ENCODE results near the gene DGKI.

DGKI gene

DNA sequence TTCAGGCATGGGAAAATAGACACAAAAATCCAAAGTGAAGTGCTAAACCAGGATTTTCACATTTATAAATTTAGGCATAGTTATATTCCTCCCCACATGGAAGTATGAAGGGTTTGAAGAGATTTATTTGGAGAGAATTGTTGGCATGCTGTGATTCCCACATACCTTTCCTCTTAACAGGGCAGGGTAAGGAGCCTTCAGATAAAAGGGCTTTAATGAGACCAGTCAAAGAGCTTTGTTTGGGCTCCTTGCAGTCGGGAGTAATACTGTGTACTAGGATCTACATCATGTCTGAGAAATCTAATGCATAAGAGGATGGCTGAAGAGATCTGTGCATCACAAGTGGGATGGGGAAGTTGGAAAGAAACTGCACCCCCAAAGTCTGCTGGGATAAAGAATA is 362.4 kb downstream of the DGKI start:
- Histone ChIP-seq H3K36me3 (ENCODE audit: control insufficient read depth, insufficient read depth, low read length) (no peaks in the 10 kb centered on the region), H3K9me3 (ENCODE audit: control insufficient read depth, insufficient read depth, low read length) (no peaks in the 10 kb centered on the region), H3K27me3 (ENCODE audit: control insufficient read depth, insufficient read depth, low read length) (no peaks in the 10 kb centered on the region), H3K4me3 (ENCODE audit: low read depth, low read length) (no peak overlapping the region), H3K4me1 (ENCODE audit: control insufficient read depth, insufficient read depth, low read length) (no peaks in the 10 kb centered on the region), H3K9ac (ENCODE audit: low read depth, low read length) (no peak overlapping the region)

DNA sequence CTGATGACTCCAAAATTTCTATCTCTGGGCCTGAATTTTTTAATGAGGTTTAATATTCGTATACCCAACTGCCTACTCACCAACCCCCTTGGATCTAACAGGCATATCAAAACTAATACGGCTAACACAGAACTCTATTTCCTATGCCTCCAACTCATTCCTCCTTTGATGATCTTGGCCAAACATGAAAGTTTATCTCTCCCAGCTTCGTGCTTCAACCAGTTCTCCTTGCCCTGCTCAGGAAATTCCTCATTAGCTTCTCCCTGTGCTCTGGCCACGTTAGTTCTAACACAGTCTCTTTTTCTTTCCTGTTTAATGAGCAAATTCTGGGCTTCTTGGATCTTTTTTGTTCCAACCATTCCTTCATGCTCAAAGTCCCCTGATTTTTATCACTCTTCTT is 364.3 kb downstream of the DGKI start:
- no peaks in the 10 kb centered on the region for H3K4me1 ChIP-seq (ENCODE audit: control insufficient read depth, insufficient read depth, low read length)
- H3K9me3 ChIP-seq (ENCODE audit: control insufficient read depth, insufficient read depth, low read length) = no peaks in the 10 kb centered on the region
- no peaks in the 10 kb centered on the region for H3K27me3 ChIP-seq (ENCODE audit: control insufficient read depth, insufficient read depth, low read length)
- H3K4me3 ChIP-seq (ENCODE audit: low read depth, low read length) = no peak overlapping the region
- H3K9ac ChIP-seq (ENCODE audit: low read depth, low read length) = no peak overlapping the region
- H3K36me3 ChIP-seq (ENCODE audit: control insufficient read depth, insufficient read depth, low read length) = no peaks in the 10 kb centered on the region

DNA sequence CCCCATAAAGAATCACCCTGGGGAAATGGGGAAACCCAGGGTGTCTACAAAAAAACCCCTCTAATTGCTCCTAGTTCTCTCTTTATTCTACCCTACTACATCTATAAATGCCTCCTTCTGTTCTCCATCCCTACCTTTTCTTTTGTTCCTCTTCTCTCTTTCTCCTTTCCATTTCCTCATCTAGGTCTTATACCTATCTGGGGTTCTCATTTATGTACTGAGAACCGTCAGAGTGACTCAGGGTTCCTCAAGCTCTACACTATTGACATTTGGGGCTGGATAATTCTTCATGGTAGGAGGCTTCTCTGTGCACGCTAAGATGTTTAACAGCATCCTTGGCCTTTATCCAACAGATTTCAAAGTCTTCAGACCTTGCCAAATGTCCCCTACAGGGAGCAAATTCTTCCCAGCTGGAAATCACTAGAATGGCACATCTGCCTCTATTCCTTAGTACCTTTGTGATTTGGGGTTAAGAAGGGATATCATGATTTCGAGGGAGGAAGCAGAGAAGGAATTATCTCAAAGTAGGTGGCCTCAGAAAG is 365.9 kb downstream of the DGKI start:
- H3K9ac ChIP-seq (ENCODE audit: low read depth, low read length) = no peak overlapping the region

DNA sequence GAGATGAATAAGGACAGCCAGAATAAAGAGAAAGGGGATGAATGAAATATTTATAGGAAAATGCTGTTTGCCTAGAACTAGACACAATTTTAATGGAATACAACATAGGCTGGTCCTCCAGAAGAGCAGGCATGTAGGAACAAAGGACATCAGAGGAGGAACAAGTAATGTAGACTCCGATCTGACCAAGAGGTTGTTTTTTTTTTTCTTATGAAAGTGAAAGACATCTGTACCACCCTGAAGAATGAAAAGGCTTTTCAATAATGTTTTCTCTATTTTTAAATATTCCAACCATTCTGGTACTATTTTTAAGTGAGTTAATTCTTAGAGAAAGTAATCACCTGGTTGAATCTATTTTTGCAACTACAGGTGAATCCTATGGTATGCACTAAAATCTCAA is 366.4 kb downstream of the DGKI start:
- Histone ChIP-seq H3K9me3 (ENCODE audit: control insufficient read depth, insufficient read depth, low read length) (no peaks in the 10 kb centered on the region), H3K9ac (ENCODE audit: low read depth, low read length) (no peak overlapping the region), H3K27me3 (ENCODE audit: control insufficient read depth, insufficient read depth, low read length) (no peaks in the 10 kb centered on the region), H3K36me3 (ENCODE audit: control insufficient read depth, insufficient read depth, low read length) (no peaks in the 10 kb centered on the region), H3K4me3 (ENCODE audit: low read depth, low read length) (no peak overlapping the region), H3K4me1 (ENCODE audit: control insufficient read depth, insufficient read depth, low read length) (no peaks in the 10 kb centered on the region)

More for the DNA sequence above, 365.9 kb downstream of the DGKI start:
- H3K4me3 ChIP-seq (ENCODE audit: low read depth, low read length) = no peak overlapping the region
- H3K27me3 ChIP-seq (ENCODE audit: control insufficient read depth, insufficient read depth, low read length) = no peaks in the 10 kb centered on the region
- no peaks in the 10 kb centered on the region for H3K36me3 ChIP-seq (ENCODE audit: control insufficient read depth, insufficient read depth, low read length)
- H3K4me1 ChIP-seq (ENCODE audit: control insufficient read depth, insufficient read depth, low read length) = no peaks in the 10 kb centered on the region
- no peaks in the 10 kb centered on the region for H3K9me3 ChIP-seq (ENCODE audit: control insufficient read depth, insufficient read depth, low read length)

DNA sequence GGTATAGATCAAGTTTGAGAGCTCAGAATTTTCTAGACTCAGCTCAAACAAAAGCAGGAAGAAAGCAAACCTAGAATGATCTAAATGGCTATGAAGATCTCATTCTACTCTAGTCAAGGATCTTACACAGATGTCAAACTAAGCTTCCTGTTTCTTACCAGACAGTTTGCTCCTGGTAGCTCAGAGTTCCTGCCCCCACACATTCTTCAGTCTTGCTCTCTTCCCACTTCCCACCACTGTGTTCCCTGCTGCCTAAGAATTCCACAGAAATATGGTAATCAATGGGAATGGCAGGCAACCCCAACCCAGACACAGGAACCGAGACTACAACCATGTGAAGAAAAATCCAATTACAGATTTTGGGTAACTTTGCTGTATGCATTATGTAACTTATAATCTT is 369.8 kb downstream of the DGKI start:
- no peak overlapping the region for H3K4me3 ChIP-seq (ENCODE audit: low read depth, low read length)
- no peaks in the 10 kb centered on the region for H3K9me3 ChIP-seq (ENCODE audit: control insufficient read depth, insufficient read depth, low read length)
- H3K4me1 ChIP-seq (ENCODE audit: control insufficient read depth, insufficient read depth, low read length) = no peaks in the 10 kb centered on the region
- no peaks in the 10 kb centered on the region for H3K27me3 ChIP-seq (ENCODE audit: control insufficient read depth, insufficient read depth, low read length)
- H3K9ac ChIP-seq (ENCODE audit: low read depth, low read length) = no peak overlapping the region
- H3K36me3 ChIP-seq (ENCODE audit: control insufficient read depth, insufficient read depth, low read length) = no peaks in the 10 kb centered on the region

DNA sequence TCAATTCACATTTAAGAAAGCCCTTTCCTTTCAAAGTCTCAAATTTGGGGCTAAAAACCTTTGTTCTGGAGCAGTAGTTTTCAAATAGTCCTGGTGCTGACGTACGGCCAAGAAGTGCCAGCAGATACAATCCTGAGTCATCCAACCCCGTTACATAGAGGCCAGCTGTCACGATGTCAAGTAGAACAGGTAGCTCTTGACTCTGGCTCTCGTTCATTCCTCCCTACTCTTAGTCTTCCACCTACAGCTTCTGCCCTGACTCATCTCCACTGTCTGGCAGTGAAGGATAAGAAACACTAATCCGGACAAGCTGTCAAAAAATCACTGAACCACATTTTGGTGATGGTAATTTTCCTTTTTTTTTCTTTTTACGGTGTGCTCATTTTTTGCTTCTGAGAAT is 370.8 kb downstream of the DGKI start:
- Histone ChIP-seq H3K9me3 (ENCODE audit: control insufficient read depth, insufficient read depth, low read length) (no peaks in the 10 kb centered on the region), H3K4me1 (ENCODE audit: control insufficient read depth, insufficient read depth, low read length) (no peaks in the 10 kb centered on the region), H3K36me3 (ENCODE audit: control insufficient read depth, insufficient read depth, low read length) (no peaks in the 10 kb centered on the region), H3K27me3 (ENCODE audit: control insufficient read depth, insufficient read depth, low read length) (no peaks in the 10 kb centered on the region), H3K9ac (ENCODE audit: low read depth, low read length) (no peak overlapping the region), H3K4me3 (ENCODE audit: low read depth, low read length) (no peak overlapping the region)

DNA sequence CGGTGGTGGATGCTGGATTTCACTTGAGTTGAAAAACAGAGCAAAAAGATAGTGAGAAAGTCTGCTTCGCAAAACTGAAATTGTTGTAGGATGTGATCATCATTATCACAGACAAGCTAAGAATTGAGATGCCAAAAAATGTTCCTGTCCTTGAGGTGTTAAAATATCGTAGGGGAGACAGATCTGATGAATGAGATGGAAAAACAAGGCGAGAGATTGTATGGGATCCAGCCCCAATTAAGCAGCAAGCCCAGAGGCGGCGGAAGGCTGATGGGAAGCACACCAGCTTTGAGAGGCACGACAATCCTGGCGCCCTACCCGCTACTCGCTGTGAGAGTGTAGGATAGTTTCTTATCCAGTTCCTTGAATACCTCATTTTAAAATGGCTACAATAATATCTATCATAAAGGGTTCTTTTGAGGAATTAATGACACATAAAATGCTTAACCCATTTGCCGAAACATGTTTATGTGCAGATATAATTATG is 372.2 kb downstream of the DGKI start:
- no peaks in the 10 kb centered on the region for H3K4me1 ChIP-seq (ENCODE audit: control insufficient read depth, insufficient read depth, low read length)
- H3K4me3 ChIP-seq (ENCODE audit: low read depth, low read length) = no peak overlapping the region
- H3K36me3 ChIP-seq (ENCODE audit: control insufficient read depth, insufficient read depth, low read length) = no peaks in the 10 kb centered on the region
- no peak overlapping the region for H3K9ac ChIP-seq (ENCODE audit: low read depth, low read length)
- no peaks in the 10 kb centered on the region for H3K27me3 ChIP-seq (ENCODE audit: control insufficient read depth, insufficient read depth, low read length)
- H3K9me3 ChIP-seq (ENCODE audit: control insufficient read depth, insufficient read depth, low read length) = no peaks in the 10 kb centered on the region

DNA sequence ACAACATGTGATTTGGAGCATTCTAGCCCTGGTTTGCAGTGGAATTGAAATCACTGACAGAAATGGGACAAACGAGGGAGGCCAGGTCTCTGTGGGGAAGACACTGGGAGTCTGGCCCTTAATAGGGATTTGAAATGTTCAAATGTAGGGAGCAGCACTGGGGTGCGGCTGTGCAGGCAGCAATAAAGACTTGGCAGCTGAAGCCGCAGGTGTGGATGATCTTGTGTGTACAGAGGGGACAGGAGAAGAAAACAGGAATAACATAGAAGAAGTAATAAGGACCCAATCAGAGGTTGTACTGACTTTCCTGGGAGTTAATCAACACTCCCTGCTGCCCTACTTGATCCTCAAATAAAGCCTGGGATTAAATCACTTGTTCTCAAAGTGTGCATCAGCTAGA is 375.6 kb downstream of the DGKI start:
- H3K4me3 ChIP-seq (ENCODE audit: low read depth, low read length) = no peak overlapping the region
- no peaks in the 10 kb centered on the region for H3K27me3 ChIP-seq (ENCODE audit: control insufficient read depth, insufficient read depth, low read length)
- H3K9ac ChIP-seq (ENCODE audit: low read depth, low read length) = no peak overlapping the region
- H3K36me3 ChIP-seq (ENCODE audit: control insufficient read depth, insufficient read depth, low read length) = no peaks in the 10 kb centered on the region
- H3K9me3 ChIP-seq (ENCODE audit: control insufficient read depth, insufficient read depth, low read length) = no peaks in the 10 kb centered on the region
- no peaks in the 10 kb centered on the region for H3K4me1 ChIP-seq (ENCODE audit: control insufficient read depth, insufficient read depth, low read length)

DNA sequence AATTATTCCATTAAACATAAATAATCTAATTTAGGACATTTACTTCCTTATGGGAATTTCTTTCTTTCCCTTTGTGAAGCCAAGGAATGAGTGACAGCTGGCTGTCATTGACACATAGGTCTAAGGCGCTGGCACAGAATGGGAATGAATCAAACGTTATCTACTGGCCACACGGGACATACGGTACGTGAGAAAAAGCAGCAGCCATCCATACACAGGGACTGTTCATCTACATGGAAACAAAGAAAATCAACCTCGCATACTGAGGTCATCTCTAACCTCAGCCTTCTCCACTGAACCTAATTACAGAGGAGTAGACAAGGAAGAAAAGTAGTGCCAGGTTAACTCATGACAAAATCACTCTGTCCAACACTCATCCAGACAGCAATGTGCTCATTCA is 376.9 kb downstream of the DGKI start:
- no peaks in the 10 kb centered on the region for H3K27me3 ChIP-seq (ENCODE audit: control insufficient read depth, insufficient read depth, low read length)
- no peaks in the 10 kb centered on the region for H3K4me1 ChIP-seq (ENCODE audit: control insufficient read depth, insufficient read depth, low read length)
- no peaks in the 10 kb centered on the region for H3K36me3 ChIP-seq (ENCODE audit: control insufficient read depth, insufficient read depth, low read length)
- no peak overlapping the region for H3K9ac ChIP-seq (ENCODE audit: low read depth, low read length)
- H3K9me3 ChIP-seq (ENCODE audit: control insufficient read depth, insufficient read depth, low read length) = no peaks in the 10 kb centered on the region
- no peak overlapping the region for H3K4me3 ChIP-seq (ENCODE audit: low read depth, low read length)

DNA sequence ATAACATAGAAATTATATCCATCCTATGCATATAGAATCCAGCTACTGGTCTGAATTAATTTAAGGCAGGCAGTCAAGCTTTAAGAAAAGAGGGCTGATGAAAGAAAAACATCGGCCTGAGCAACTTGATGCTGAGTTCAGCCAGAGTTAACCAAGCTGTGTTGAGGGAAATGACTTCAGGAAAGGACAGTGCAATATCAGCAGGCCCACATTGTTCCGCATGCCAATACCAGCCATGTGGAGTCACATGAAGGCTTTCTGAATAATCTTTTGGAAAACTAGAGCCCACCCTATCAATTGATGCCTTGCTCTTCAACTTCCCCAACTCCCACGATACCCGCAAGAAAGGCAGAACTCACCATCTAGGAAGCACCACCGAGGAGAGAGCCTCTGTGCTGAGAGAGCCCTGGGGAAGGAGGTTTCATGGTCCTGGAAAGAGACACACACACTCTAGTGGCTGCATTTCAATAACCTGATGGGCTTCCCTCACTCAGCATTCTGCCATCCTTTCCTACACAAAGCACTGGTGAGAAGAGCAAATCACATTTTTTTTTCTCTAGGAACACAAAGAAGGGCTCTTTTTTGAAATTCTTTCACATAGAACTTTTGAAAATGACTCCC is 377.5 kb downstream of the DGKI start:
- Histone ChIP-seq H3K4me1 (ENCODE audit: control insufficient read depth, insufficient read depth, low read length) (no peaks in the 10 kb centered on the region), H3K4me3 (ENCODE audit: low read depth, low read length) (no peak overlapping the region), H3K9ac (ENCODE audit: low read depth, low read length) (no peak overlapping the region), H3K36me3 (ENCODE audit: control insufficient read depth, insufficient read depth, low read length) (no peaks in the 10 kb centered on the region), H3K9me3 (ENCODE audit: control insufficient read depth, insufficient read depth, low read length) (no peaks in the 10 kb centered on the region), H3K27me3 (ENCODE audit: control insufficient read depth, insufficient read depth, low read length) (no peaks in the 10 kb centered on the region)

DNA sequence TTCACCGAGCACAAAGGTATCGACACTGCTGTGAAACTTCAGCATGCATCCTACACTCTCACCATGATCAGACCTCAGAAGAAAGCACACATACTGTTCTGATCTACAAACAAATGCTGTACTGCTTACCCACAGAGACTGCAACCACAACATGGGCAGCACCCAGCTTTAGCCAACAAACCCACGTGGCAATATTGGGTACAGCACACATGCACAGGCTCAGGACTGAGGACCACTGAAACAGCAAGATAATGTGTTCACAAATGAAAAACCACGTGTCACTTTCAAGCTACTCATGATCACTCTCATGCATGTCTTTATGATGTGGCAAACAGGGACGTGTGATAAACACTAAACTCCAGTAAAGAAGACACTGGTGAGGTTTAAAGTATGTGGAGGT is 383.9 kb downstream of the DGKI start:
- Histone ChIP-seq H3K4me3 (ENCODE audit: low read depth, low read length) (no peak overlapping the region), H3K4me1 (ENCODE audit: control insufficient read depth, insufficient read depth, low read length) (no peaks in the 10 kb centered on the region), H3K36me3 (ENCODE audit: control insufficient read depth, insufficient read depth, low read length) (no peaks in the 10 kb centered on the region), H3K27me3 (ENCODE audit: control insufficient read depth, insufficient read depth, low read length) (no peaks in the 10 kb centered on the region), H3K9ac (ENCODE audit: low read depth, low read length) (no peak overlapping the region), H3K9me3 (ENCODE audit: control insufficient read depth, insufficient read depth, low read length) (no peaks in the 10 kb centered on the region)

DNA sequence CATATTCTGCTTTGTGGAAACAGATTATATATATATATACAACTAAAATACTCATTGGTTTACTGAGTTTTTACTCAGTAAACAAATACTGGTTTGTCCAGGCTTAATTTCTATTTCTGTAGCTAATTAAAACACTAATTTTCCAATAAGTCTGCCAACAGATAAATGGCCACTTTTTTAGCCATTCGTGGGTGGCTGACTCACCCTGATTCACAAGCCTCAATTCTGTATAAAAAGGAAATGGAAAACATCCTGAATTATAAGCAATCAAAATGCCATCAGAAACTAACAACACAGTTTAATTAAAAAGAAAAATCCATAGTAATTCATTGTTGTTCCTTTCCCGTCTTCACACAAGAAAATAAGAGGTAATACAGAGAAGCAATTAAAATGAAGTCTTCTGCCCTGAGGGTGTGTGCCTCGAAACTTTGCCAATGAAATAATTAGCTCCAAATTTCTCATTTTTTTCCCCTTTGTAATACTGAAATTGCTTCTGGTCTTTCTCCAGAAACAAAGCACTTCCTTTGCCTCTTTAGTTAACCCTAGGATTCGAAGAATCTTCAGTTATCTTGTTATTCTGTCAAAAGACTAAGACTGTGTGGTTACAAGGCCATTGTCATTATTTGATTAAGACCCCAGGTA is 384.6 kb downstream of the DGKI start:
- H3K36me3 ChIP-seq (ENCODE audit: control insufficient read depth, insufficient read depth, low read length) = no peaks in the 10 kb centered on the region
- H3K27me3 ChIP-seq (ENCODE audit: control insufficient read depth, insufficient read depth, low read length) = no peaks in the 10 kb centered on the region

More for the DNA sequence above, 384.6 kb downstream of the DGKI start:
- Histone ChIP-seq H3K4me3 (ENCODE audit: low read depth, low read length) (no peak overlapping the region), H3K9ac (ENCODE audit: low read depth, low read length) (no peak overlapping the region), H3K4me1 (ENCODE audit: control insufficient read depth, insufficient read depth, low read length) (no peaks in the 10 kb centered on the region), H3K9me3 (ENCODE audit: control insufficient read depth, insufficient read depth, low read length) (no peaks in the 10 kb centered on the region)

Data from iPS-15b (cell line).